HFF-Myc (cell line): ENCODE results near the gene STK17B.

ENCODE experiments used
- DNase-seq: peaks from one replicate; pipeline ENCODE4 v3.0.0-alpha.2; 2011; ENCODE audit warnings: low read depth; ENCODE audit errors: extremely low read depth
- H3K4me3 ChIP-seq: replicated peaks from 2 replicates; pipeline ENCODE4 v1.5.1; 2011; ENCODE audit warnings: low read depth, mild to moderate bottlenecking, control low read depth, low read length
- TF ChIP-seq, protein P1 (sequence below): IDR thresholded peaks from 2 replicates; pipeline ENCODE4 v1.5.1; 2012; ENCODE audit warnings: mild to moderate bottlenecking, low read depth, low read length, control low read depth; ENCODE audit errors: missing control alignments

The STK17B gene

DNA sequence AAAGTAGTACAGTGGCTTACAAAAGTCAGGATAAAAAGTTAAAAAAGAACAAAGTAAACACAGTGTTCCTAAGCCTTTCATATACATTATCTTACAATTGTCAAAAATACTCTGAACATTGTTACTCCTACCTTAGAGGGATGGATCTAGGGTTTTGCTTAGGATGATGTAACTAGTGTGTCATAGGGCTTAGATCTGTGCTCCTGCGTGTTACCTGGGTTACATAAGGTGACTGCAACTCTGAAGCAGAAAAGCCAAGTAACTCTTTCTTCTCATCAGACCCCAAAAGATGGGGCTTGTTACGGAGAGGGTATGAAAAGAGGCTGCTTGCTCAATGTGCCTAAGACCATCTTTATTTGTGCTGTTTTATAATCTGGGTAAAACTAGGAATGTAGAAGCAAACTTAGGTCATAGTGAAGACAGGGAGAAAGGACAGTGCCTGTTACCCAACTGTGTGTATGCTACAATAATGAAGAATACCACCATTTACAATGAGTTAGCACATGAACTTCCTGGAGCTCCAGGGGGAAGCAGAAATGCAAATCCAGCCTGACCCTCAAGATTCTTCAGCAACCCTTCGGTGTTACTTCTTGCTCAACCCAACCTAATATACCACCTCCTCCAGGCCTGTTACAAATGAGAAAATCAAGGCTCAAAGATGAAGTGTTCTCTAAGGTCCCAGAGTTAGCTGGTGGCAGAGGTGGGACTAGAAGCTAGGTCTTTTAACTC lies 42.0 kb upstream of the STK17B start:
- DNase-seq = no peak
- TF ChIP-seq, protein P1, sequence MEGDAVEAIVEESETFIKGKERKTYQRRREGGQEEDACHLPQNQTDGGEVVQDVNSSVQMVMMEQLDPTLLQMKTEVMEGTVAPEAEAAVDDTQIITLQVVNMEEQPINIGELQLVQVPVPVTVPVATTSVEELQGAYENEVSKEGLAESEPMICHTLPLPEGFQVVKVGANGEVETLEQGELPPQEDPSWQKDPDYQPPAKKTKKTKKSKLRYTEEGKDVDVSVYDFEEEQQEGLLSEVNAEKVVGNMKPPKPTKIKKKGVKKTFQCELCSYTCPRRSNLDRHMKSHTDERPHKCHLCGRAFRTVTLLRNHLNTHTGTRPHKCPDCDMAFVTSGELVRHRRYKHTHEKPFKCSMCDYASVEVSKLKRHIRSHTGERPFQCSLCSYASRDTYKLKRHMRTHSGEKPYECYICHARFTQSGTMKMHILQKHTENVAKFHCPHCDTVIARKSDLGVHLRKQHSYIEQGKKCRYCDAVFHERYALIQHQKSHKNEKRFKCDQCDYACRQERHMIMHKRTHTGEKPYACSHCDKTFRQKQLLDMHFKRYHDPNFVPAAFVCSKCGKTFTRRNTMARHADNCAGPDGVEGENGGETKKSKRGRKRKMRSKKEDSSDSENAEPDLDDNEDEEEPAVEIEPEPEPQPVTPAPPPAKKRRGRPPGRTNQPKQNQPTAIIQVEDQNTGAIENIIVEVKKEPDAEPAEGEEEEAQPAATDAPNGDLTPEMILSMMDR = no peak
- H3K4me3 ChIP-seq = no peak overlapping the region

- TF ChIP-seq, protein P1 = no peak
- no peak overlapping the region for H3K4me3 ChIP-seq
- no peak for DNase-seq
Measured at GRCh38 chr2:196208915-196209314, 37.5 kb upstream of the STK17B start.

DNA sequence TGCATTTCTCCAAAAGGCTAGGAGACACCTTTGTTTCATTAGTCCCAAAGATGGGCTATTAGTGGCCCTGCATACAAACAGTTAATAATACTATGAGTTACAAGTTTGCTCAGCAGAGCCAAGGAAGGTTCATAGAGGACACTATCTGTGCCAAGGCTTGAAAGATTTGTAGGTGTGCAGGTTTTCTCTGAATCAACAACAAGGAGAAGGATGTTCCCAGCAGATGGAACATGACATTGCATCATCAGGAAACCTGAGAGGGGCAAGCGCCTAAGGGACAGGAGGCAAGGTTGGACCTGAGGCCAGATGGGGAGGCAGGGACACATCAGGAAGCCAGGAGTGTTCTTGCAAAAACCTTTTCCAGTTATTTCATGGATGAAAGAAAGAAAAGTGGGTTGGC lies 35.4 kb upstream of the STK17B start:
- TF ChIP-seq, protein P1 = no peak
- DNase-seq = no peak
- no peak overlapping the region for H3K4me3 ChIP-seq

DNA sequence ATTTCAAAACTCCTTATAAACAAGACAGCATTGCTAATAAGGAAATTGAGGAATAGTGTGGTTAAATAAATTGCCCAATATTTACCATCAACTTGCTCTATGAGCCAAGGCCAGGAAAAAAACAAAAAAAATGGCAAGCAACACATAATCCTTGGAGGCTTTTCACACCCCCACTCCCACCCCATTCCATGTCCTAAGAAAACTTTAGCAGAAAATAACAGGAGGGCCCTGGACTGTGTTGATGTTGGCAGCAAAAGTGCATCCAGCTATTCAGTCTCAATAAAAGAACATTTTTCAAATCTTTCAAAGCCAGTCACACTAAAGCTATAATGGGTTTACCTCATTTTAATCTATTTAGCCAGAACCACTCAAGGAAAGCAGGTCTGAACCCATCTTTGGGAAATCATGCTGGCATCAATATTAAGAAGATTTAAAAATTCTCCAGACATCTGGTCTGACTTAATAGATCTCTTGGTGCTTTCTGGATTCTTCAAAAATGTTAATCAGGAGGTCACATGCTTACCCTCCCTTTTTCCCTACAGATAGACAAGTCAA lies 34.6 kb upstream of the STK17B start:
- no peak overlapping the region for H3K4me3 ChIP-seq
- TF ChIP-seq, protein P1 = no peak
- no peak for DNase-seq

DNA sequence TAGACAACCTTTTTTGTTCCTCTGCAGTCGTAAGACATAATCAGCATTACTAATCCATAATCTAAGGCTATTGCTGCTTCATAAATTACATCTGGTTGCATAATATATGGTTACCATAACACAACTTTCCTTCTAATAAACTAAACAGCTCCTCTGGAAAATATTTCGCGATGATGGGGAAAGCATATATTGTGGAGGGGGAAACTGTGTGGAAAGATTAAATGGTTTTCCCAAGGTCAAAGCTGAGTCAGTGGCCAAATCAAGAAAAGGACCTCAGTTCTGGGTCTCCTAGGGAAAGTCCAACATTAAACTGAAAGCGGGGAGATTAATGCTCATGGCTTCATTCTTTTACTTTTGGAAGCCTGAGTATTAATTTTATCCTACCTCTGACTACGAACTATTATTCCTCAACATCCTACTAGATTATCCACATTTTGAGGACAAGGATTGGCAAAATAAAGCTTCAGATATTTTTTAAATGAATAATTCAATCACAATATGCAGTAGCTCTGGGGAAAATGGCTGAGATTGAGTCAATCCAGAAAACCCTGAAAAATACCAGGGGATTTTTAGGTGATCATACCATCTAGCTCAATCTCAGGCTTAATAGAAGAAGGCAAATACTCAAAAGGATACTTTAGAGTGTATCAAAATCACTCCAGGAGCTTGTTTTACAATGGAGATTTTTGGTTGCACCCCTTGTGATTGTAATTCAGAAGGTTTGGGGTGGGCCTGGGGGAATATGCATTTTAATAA lies 33.8 kb upstream of the STK17B start:
- H3K4me3 ChIP-seq = no peak overlapping the region
- TF ChIP-seq, protein P1 = no peak
- no peak for DNase-seq

DNA sequence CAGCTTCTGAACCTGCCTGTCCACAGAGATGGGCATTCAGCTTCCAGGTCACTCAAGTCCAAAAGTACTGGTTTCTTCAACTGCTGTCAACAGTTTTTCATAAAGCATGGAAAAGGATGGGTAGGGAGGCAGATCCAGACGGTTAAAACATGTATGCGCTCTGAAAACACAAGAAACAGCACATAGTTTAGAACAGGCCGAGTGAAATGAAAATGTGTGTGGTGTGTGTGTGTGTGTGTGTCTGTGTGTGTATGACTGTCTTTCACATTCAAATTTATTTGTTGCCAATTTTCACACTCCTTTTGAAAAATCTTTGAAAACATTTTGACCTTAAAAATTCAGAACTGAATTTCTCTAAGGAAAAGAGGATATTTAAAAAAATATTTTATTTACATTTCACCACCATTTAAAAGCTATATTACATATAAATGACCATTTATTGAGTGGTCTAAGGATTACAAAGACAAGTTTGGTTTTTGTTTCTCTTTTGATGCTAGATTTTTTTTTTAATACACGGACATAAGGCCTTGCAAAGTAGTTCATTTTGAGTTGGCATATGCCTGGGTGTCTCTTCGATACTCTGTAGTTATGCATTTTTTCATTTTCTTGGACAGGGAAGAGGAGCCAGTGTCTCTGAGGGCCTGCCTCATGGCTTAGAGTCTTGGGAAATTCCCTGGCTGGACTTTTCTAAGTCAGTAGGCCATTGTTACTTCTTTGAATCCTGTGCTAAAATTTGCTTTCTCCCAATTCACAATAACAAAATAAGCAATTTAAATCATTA lies 30.0 kb upstream of the STK17B start:
- TF ChIP-seq, protein P1 = no peak
- no peak overlapping the region for H3K4me3 ChIP-seq
- no peak for DNase-seq
